ENCODE measurements around the gene XPNPEP1.
"Not testable (repeated sequence)": the region's sequence is repeated elsewhere in the genome, so short reads cannot be mapped to it uniquely, and the experiment has no call there.

The XPNPEP1 gene

DNA sequence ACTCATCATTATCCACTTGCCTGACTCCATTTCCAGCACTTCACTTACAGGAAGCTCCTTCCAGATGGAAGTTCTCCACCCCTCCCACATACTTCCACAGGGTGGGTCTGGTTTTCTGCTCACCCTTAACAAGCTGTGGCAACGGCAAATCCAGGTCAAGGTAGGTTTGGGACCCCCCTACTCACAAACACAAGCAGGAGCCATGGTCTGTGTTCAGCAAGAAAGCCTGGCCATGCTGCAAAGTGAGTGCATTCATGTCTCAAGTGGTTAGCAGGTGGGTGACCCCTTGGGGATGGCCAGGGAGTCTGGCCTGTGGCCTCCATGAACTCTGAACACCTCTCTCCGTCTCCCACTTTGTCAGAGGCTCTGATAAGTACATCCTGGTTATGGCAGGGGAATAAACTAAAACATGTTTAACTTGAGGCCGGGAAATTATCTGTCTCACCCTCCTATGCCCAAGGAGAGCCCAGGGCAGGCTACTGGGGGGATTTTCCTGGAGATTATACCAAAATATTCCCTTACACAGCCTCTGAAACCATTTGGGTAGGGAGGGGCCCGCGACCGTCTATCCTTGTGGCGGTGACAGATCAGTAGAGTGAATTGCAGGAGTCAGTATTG is 844 bp downstream of the XPNPEP1 start:
- H3K9me3 ChIP-seq (ENCODE audit: insufficient read depth, low read length): no peaks in the 10 kb centered on the region
- peak overlapping the region; percentile 67 for H3K4me3 ChIP-seq (ENCODE audit: insufficient read length, low read depth)
- DNase-seq (ENCODE audit: low read depth, low spot score): no peak
- peaks cover 11% of the 10 kb centered on the region for H3K27me3 ChIP-seq (ENCODE audit: insufficient read depth, insufficient read length)
- TF ChIP-seq YY1 (IDR thresholded peaks at IDR 0.05; ENCODE audit: insufficient read depth, insufficient read length) (no peak), ZNF274 (IDR thresholded peaks at IDR 0.05; ENCODE audit: low read depth, low read length) (no peak), SUZ12 (IDR thresholded peaks at IDR 0.05; ENCODE audit: extremely low read depth, insufficient read depth, insufficient read length) (no peak)
- H3K36me3 ChIP-seq (ENCODE audit: insufficient read depth, insufficient read length, low read length): peaks cover 14% of the 10 kb centered on the region
- H3K9ac ChIP-seq (ENCODE audit: insufficient read length, low read depth): peak overlapping the region; percentile 90
- peaks cover 6% of the 10 kb centered on the region for H3K4me1 ChIP-seq (ENCODE audit: insufficient read depth, insufficient read length)

DNA sequence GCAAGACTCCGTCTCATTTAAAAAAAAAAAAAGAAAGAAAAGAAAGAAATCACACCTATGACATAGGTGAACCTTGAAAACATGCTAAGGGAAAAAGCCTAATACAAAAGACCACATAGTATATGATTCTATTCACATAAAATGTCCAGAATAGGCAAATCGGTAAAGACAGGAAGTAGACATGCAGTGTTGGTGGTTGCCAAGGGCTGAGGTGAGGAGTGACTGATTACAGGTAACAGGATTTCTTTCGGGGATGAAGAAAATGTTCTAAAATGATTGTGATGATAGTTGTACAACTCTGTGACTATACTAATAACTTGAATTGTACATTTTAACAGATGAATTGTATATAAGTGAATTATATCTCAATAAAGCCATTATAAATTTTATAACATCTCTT is 3.3 kb downstream of the XPNPEP1 start:
- DNase-seq (ENCODE audit: low read depth, low spot score): no peak
- peaks cover 6% of the 10 kb centered on the region for H3K4me1 ChIP-seq (ENCODE audit: insufficient read depth, insufficient read length)
- H3K9me3 ChIP-seq (ENCODE audit: insufficient read depth, low read length): no peaks in the 10 kb centered on the region
- no peak for TF ChIP-seq ZNF274 (IDR thresholded peaks at IDR 0.05; ENCODE audit: low read depth, low read length)
- TF ChIP-seq SUZ12 (IDR thresholded peaks at IDR 0.05; ENCODE audit: extremely low read depth, insufficient read depth, insufficient read length): no peak
- TF ChIP-seq YY1 (IDR thresholded peaks at IDR 0.05; ENCODE audit: insufficient read depth, insufficient read length): no peak
- peaks cover 14% of the 10 kb centered on the region for H3K36me3 ChIP-seq (ENCODE audit: insufficient read depth, insufficient read length, low read length)
- H3K27me3 ChIP-seq (ENCODE audit: insufficient read depth, insufficient read length): peaks cover 11% of the 10 kb centered on the region
- no peak overlapping the region for H3K4me3 ChIP-seq (ENCODE audit: insufficient read length, low read depth)
- H3K9ac ChIP-seq (ENCODE audit: insufficient read length, low read depth): no peak overlapping the region

DNA sequence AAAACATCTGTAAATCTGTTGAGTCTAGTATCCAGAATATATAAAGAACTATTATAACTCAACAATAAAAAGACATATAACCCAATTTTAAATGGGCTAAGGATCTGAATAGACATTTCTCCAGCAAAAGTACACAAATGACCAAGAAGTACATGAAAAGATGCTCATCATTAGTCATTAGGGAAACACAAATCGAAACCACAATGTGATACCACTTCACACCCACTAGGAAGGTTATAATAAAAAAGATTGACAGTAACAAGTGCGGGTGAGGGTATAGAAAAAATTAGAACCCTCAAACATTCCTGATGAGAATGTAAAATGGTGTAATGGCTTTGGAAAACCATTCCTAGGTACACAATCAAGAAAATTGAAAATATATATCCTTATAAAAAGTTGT is 4.1 kb downstream of the XPNPEP1 start:
- TF ChIP-seq SUZ12 (IDR thresholded peaks at IDR 0.05; ENCODE audit: extremely low read depth, insufficient read depth, insufficient read length) (no peak), ZNF274 (IDR thresholded peaks at IDR 0.05; ENCODE audit: low read depth, low read length) (no peak), YY1 (IDR thresholded peaks at IDR 0.05; ENCODE audit: insufficient read depth, insufficient read length) (no peak)
- no peak overlapping the region for H3K4me3 ChIP-seq (ENCODE audit: insufficient read length, low read depth)

DNA sequence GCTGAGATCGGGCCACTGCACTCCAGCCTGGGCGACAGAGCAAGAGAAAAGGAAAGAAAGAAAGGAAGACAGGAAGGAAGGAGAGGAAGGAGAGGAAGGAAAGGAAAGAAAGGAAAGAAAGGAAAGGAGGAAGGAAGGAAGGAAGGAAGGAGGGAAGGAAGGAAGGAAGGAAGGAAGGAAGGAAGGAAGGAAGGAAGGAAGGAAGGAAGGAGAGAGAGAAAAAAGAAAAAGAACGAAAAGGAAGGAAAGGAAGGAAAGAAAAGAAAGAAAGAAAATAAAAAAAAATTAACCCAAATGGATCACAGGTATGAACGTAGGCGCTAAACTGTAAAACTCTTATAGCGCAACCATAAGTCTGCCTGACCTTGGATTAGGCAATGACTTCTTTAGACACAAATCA is 4.6 kb downstream of the XPNPEP1 start:
- not testable (repeated sequence) for H3K27me3 ChIP-seq (ENCODE audit: insufficient read depth, insufficient read length); H3K9me3 ChIP-seq (ENCODE audit: insufficient read depth, low read length); DNase-seq (ENCODE audit: low read depth, low spot score); H3K9ac ChIP-seq (ENCODE audit: insufficient read length, low read depth); H3K4me3 ChIP-seq (ENCODE audit: insufficient read length, low read depth); H3K4me1 ChIP-seq (ENCODE audit: insufficient read depth, insufficient read length)
- H3K36me3 ChIP-seq (ENCODE audit: insufficient read depth, insufficient read length, low read length): peaks cover 14% of the 10 kb centered on the region

More for the DNA sequence above, 4.1 kb downstream of the XPNPEP1 start:
- peaks cover 7% of the 10 kb centered on the region for H3K27me3 ChIP-seq (ENCODE audit: insufficient read depth, insufficient read length)
- DNase-seq (ENCODE audit: low read depth, low spot score): no peak
- H3K9me3 ChIP-seq (ENCODE audit: insufficient read depth, low read length): no peaks in the 10 kb centered on the region
- H3K4me1 ChIP-seq (ENCODE audit: insufficient read depth, insufficient read length): peaks cover 4% of the 10 kb centered on the region
- H3K36me3 ChIP-seq (ENCODE audit: insufficient read depth, insufficient read length, low read length): peaks cover 14% of the 10 kb centered on the region
- no peak overlapping the region for H3K9ac ChIP-seq (ENCODE audit: insufficient read length, low read depth)

DNA sequence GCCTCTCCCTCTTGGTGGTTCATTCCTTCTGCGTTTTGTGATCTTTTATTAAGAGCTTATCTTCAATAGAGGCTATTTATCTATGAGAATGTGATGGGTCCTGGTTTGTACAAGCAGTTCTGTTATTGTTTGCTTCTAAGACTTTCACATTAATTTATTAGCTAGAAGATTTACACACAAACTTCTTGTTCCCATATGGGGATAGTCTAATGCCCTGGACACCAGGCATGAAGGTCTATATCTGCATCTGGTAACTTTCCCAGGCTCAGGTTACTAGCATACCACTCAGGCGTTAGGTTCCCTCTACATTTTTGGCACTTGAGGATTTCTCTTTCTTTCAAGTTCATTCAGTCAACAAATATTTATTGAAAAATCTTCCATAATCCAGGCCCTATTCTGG is 7.7 kb downstream of the XPNPEP1 start:
- H3K4me1 ChIP-seq (ENCODE audit: insufficient read depth, insufficient read length): no peaks in the 10 kb centered on the region
- no peak overlapping the region for H3K9ac ChIP-seq (ENCODE audit: insufficient read length, low read depth)
- no peak overlapping the region for H3K4me3 ChIP-seq (ENCODE audit: insufficient read length, low read depth)
- no peaks in the 10 kb centered on the region for H3K9me3 ChIP-seq (ENCODE audit: insufficient read depth, low read length)
- TF ChIP-seq ZNF274 (IDR thresholded peaks at IDR 0.05; ENCODE audit: low read depth, low read length) (no peak), SUZ12 (IDR thresholded peaks at IDR 0.05; ENCODE audit: extremely low read depth, insufficient read depth, insufficient read length) (no peak), YY1 (IDR thresholded peaks at IDR 0.05; ENCODE audit: insufficient read depth, insufficient read length) (no peak)
- H3K36me3 ChIP-seq (ENCODE audit: insufficient read depth, insufficient read length, low read length): peaks cover 14% of the 10 kb centered on the region
- DNase-seq (ENCODE audit: low read depth, low spot score): no peak
- H3K27me3 ChIP-seq (ENCODE audit: insufficient read depth, insufficient read length): no peaks in the 10 kb centered on the region

GRCh38 chr10:109914966-109915365 is 8.3 kb downstream of the XPNPEP1 start:
- H3K4me3 ChIP-seq (ENCODE audit: insufficient read length, low read depth): no peak overlapping the region
- TF ChIP-seq SUZ12 (IDR thresholded peaks at IDR 0.05; ENCODE audit: extremely low read depth, insufficient read depth, insufficient read length) (no peak), ZNF274 (IDR thresholded peaks at IDR 0.05; ENCODE audit: low read depth, low read length) (no peak), YY1 (IDR thresholded peaks at IDR 0.05; ENCODE audit: insufficient read depth, insufficient read length) (no peak)
- no peak for DNase-seq (ENCODE audit: low read depth, low spot score)
- H3K9ac ChIP-seq (ENCODE audit: insufficient read length, low read depth): no peak overlapping the region
- H3K36me3 ChIP-seq (ENCODE audit: insufficient read depth, insufficient read length, low read length): peaks cover 10% of the 10 kb centered on the region
- no peaks in the 10 kb centered on the region for H3K27me3 ChIP-seq (ENCODE audit: insufficient read depth, insufficient read length)
- H3K9me3 ChIP-seq (ENCODE audit: insufficient read depth, low read length): no peaks in the 10 kb centered on the region
- no peaks in the 10 kb centered on the region for H3K4me1 ChIP-seq (ENCODE audit: insufficient read depth, insufficient read length)

DNA sequence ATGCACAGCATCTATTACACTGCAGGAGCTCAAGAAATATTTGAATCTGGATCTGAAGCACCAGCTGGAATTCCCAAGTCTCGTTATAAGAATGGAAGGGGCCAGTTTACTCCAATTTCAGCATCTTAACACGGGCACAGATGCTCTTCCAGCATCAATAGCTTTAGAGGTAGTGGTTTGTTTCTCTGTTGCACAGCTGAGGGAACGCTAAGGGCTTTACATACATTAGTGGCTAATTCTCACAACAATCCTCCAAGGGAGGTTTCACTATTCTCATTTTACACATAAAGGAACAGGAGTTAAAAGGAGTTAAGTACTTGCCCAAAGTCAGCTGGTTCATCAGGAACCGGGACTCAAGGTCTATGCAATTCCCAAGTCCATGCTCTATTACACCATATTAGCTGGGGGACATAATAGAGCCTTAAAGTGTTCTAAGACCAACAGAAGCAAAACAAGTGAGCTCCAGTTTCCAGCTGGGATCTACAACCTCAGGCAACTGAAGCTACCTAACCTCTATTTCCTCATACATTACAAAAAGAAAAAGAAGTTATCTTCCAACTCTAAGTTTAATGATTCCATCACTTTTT is 9.9 kb downstream of the XPNPEP1 start:
- no peak overlapping the region for H3K9ac ChIP-seq (ENCODE audit: insufficient read length, low read depth)
- H3K4me3 ChIP-seq (ENCODE audit: insufficient read length, low read depth): no peak overlapping the region
- H3K4me1 ChIP-seq (ENCODE audit: insufficient read depth, insufficient read length): no peaks in the 10 kb centered on the region
- H3K27me3 ChIP-seq (ENCODE audit: insufficient read depth, insufficient read length): no peaks in the 10 kb centered on the region
- no peak for DNase-seq (ENCODE audit: low read depth, low spot score)
- TF ChIP-seq ZNF274 (IDR thresholded peaks at IDR 0.05; ENCODE audit: low read depth, low read length) (no peak), SUZ12 (IDR thresholded peaks at IDR 0.05; ENCODE audit: extremely low read depth, insufficient read depth, insufficient read length) (no peak), YY1 (IDR thresholded peaks at IDR 0.05; ENCODE audit: insufficient read depth, insufficient read length) (no peak)
- no peaks in the 10 kb centered on the region for H3K9me3 ChIP-seq (ENCODE audit: insufficient read depth, low read length)
- H3K36me3 ChIP-seq (ENCODE audit: insufficient read depth, insufficient read length, low read length): peaks cover 10% of the 10 kb centered on the region
